Measurements from ENCODE around the gene XXYLT1.

The XXYLT1 gene

DNA sequence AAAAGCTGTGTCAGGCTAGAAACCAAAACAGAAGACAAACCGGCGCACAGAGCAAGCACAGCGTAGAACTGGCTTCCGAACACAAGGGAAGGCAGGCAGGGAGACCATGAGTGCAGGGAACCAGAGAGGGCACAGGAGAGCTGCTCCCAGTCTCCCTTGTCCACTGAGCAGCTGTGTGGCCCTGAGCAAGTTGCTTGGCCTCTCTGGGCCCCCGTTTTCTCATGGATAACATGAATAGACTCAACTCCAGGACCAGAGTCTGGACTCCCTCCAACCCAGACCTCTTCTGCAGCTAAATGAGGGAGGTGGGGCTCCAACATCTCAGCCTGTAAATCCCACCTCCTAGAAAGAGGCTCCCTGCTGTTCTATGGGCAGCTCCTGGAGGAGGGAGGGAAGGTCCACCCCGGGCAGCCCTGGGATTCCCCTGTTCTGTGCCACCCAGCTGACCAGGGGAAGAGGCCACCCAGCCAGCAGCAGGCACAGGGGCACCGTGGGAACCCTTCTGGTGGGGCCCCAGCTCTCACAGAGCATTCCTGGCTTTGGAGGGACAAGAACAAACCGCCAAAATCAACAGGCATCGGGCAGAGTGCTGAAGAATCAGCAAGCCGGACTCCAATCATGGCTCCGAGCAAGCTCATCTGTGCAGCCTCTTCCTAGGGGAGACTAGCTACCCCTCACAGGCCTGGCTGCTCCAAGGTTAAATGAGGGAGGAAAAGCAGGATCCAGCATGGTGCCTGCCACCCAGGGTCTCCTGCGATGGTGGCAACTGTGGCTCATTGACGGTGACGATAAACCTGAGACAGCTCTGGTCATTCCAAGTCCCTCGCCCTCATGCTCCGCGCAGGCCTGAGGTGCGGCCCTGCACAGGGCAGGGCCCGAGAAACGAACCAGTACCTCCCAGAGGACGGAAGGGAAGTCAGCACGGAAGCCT is 15.1 kb downstream of the XXYLT1 start:
- TF ChIP-seq, protein P1, sequence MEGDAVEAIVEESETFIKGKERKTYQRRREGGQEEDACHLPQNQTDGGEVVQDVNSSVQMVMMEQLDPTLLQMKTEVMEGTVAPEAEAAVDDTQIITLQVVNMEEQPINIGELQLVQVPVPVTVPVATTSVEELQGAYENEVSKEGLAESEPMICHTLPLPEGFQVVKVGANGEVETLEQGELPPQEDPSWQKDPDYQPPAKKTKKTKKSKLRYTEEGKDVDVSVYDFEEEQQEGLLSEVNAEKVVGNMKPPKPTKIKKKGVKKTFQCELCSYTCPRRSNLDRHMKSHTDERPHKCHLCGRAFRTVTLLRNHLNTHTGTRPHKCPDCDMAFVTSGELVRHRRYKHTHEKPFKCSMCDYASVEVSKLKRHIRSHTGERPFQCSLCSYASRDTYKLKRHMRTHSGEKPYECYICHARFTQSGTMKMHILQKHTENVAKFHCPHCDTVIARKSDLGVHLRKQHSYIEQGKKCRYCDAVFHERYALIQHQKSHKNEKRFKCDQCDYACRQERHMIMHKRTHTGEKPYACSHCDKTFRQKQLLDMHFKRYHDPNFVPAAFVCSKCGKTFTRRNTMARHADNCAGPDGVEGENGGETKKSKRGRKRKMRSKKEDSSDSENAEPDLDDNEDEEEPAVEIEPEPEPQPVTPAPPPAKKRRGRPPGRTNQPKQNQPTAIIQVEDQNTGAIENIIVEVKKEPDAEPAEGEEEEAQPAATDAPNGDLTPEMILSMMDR (IDR thresholded peaks at IDR 0.05; ENCODE audit: low read depth, low read length, missing control alignments) = no peak
- H3K4me3 ChIP-seq (replicated peaks; ENCODE audit: low read depth, low read length) = no peak overlapping the region
- DNase-seq (ENCODE audit: extremely low read depth, low read depth) = no peak

DNA sequence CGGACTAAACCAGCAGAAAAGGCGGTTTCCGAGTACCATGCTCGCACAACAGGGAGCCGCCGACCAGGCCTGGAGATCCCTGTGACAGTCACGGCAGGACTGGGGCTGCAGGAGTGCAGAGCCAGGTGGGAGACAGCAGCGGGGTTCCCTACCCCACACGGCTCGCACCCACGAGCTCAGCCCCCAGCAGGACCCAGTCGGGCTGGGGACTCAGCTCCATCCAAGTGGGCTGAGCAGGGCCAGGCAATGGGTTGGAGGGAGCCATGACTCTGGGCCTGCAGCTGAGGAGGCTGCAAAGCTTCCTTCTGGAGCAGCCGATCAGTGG is 15.8 kb downstream of the XXYLT1 start:
- no peak for DNase-seq (ENCODE audit: extremely low read depth, low read depth)
- H3K4me3 ChIP-seq (replicated peaks; ENCODE audit: low read depth, low read length) = no peak overlapping the region

DNA sequence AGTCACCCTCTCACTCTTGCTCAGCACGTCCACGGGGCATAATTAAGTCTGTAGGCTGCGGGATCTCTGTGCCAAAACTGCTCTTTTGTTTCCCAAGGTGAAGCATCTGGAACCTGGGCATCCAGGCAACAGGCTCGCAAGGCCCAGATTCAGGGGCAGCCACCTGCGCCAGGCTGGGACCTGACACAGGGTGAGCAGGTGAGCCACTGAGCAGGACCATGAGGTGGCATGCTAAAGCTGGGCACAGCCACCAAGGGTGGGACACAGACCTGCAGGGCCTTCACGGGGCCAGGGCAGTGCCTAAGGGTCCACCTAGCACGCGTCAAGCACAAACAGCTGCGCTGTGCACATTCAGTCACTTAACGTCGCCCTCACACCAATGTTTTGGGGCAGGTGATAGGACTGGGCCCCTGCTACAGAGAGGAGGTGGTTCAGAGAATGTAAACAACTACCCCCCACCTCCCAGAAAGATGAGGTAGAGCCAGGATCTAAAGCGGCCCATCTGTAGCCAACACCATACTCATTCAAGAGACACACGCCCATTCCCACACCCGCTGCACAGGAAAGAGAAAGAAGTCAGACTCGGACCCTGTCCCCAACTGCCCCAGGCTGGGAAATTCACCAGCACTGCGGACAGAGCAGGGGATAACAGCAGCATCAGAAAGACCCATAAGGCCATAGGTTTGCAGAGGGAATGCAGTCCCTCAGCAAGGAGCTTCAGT is 16.3 kb downstream of the XXYLT1 start:
- TF ChIP-seq, protein P1 (IDR thresholded peaks at IDR 0.05; ENCODE audit: low read depth, low read length, missing control alignments) = no peak
- no peak for DNase-seq (ENCODE audit: extremely low read depth, low read depth)

More for the DNA sequence above, 15.8 kb downstream of the XXYLT1 start:
- TF ChIP-seq, protein P1 (IDR thresholded peaks at IDR 0.05; ENCODE audit: low read depth, low read length, missing control alignments) = no peak

DNA sequence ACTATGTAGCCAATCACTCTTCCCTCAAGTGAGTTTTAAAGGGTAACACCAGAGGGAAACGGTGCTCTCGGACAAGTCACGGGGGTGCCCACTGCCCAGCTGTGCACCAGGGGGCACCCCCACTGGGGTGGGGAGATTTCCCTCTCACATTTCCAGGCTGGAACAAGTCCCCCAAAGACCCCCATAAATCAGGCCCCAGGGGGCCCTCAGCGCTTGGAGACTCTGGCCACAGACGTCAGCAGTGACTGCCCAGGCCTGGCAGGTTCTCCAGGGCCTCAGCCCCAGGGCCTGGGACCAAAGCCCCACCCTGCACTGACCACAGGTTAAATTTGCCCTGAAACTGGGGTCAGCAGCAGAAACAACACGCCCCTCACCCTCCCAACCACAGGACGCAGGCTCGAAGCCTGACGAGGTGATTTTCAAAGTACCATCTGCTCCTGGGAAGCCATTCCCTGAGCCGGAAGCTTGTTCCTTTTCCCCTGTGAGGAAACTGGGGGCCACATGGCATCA is 17.0 kb downstream of the XXYLT1 start:
- no peak for DNase-seq (ENCODE audit: extremely low read depth, low read depth)
- H3K4me3 ChIP-seq (replicated peaks; ENCODE audit: low read depth, low read length) = no peak overlapping the region
- TF ChIP-seq, protein P1 (IDR thresholded peaks at IDR 0.05; ENCODE audit: low read depth, low read length, missing control alignments) = no peak

More for the DNA sequence above, 16.3 kb downstream of the XXYLT1 start:
- no peak overlapping the region for H3K4me3 ChIP-seq (replicated peaks; ENCODE audit: low read depth, low read length)

DNA sequence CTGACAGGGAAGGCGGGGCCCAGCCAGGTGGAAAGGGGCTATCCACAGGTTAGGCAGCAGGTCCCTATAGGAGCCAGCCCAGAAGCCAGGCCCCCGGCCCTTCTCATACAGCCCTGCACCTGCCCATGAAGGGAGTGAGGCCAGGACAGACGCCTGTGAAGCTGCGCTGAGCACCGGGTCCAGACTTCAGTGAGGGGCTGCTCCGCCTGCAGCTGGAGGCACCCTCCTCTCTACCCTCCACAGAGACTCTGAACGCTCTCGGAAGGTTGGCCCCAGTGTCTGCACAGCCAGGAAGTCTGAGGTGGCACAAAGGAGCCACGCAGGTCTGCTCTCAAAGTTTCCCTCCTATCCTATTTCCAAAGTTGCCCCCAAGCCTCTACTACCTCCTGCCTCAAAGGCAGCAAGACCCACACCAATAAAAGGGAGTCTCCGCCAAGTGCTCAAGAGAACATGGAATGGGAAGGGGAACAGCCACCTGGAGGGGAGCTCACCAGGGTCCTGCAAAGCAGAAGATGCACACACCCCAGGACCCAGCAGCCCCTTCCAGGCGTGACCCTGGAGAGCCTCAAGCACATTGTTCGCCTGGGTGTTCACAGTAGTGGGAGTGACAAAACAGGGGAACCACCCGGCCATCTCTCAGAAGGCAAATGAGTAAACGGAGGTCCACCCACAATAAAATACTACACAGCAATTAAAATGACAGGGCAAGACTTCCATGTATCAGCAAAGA is 19.5 kb downstream of the XXYLT1 start:
- TF ChIP-seq, protein P1 (IDR thresholded peaks at IDR 0.05; ENCODE audit: low read depth, low read length, missing control alignments) = no peak
- no peak for DNase-seq (ENCODE audit: extremely low read depth, low read depth)
- no peak overlapping the region for H3K4me3 ChIP-seq (replicated peaks; ENCODE audit: low read depth, low read length)

DNA sequence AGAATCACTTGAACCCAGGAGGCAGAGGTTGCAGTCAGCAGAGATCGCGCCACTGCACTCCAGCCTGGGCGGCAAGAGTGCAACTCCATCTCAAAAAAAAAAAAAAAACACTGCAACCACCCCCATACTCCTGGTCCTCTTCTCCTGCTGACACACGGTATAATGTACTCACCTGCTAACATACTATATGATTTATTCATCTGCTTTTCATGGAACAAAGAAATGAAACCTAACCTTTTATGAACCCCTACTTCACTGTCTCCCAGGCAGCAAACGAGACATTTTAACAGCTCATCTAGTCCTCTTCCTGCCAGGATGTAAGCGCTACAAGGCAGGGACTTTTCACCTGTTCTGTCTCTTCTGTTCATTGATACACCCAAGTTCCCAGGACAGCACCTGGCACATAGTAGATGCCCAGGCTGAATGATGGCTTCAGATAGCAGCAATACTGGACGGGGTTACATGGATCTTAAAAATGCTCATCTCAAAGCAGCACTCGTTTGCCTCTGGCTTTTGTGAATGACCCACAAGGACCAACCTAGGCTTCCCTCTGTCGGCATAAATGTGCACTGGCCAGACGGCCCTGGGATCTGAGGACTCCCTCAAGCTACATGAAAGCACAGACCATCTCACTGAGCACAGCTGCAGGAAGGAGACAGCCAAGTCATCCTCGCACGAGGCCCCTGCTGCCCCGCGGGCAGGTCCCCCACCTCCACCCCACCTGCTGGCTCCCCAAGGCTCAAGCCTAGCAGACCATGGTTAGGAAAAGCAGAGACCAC is 20.3 kb downstream of the XXYLT1 start:
- TF ChIP-seq, protein P1 (IDR thresholded peaks at IDR 0.05; ENCODE audit: low read depth, low read length, missing control alignments) = peak; percentile 7
- no peak overlapping the region for H3K4me3 ChIP-seq (replicated peaks; ENCODE audit: low read depth, low read length)
- DNase-seq (ENCODE audit: extremely low read depth, low read depth) = no peak

Measured in HFF-Myc (cell line).